GM19328 (cell line): ENCODE results near the gene MRPL14.

Experiments used
- ATAC-seq: cut with Tn5 transposase; IDR thresholded peaks from one replicate; pipeline ENCODE4 v1.9.1; 2021; ENCODE audit warnings: mild to moderate bottlenecking, moderate library complexity; ENCODE audit not compliant: unreplicated experiment

The MRPL14 gene

GRCh38 chr6:44127186-44128019 is at the start of gene MRPL14, which contains the start of gene TMEM63B:
MRPL14 (minus strand) TSS chr6:44127452; CDS start chr6:44116611, 10,841 bp downstream.
TMEM63B (plus strand) TSS chr6:44127554; CDS start chr6:44134585, 7,031 bp downstream.
- ATAC-seq = peak; percentile 70

- ATAC-seq = no peak
Measured at GRCh38 chr6:44176130-44176761, 49.0 kb upstream of the MRPL14 start.

DNA sequence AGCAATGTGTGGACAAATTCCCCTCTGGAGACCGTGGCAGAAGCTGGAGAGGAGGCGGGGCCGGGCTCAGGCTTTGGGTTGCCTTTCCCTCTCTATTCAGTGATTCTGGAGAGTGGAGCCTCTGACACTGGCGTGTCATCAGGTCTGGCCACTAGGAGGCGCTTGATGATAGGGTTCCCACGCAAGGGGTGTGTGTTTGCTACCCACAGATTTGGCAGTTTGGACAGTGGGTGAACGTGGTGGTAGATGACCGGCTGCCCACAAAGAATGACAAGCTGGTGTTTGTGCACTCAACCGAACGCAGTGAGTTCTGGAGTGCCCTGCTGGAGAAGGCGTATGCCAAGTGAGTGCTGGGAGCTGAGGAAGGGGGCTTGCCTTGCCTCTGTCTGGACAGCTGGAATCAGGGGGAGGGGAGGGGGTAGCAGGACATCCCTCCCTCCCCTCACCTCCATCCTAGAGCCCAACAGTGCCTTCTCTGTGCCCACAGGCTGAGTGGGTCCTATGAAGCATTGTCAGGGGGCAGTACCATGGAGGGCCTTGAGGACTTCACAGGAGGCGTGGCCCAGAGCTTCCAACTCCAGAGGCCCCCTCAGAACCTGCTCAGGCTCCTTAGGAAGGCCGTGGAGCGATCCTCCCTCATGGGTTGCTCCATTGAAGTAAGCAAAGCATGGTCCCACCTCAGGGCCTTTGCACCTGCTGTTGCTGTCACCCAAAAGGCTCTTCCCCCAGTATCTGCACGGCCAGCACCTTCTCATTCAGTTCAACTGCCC is 45.7 kb upstream of the MRPL14 start:
- ATAC-seq = no peak

DNA sequence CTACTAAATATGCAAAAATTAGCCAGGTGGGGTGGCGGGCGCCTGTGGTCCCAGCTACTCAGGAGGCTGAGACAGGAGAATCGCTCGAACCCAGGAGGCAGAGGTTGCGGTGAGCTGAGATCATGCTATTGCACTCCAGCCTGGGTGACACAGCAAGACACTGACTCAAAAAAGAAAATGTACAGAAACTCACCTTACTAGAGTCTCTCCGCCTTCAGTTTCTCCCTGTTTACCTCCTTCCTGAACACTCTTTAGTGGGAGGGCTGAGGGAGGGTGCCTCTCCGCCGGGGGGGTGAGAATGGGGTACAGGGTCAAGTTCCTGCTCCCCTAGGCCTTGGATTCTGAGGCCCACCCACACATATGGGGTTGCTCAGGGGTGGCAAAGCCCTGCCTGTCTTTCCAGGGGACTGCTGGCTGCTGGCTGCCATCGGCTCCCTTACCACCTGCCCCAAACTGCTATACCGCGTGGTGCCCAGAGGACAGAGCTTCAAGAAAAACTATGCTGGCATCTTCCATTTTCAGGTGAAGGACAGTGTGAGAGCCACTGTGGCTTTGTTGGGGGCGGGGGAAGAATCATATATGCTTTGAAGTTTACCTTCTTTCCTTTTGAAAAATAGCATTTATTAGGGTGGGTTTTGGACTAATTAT is 44.8 kb upstream of the MRPL14 start:
- no peak for ATAC-seq

- no peak for ATAC-seq
Measured at GRCh38 chr6:44169886-44170570, 42.8 kb upstream of the MRPL14 start.

DNA sequence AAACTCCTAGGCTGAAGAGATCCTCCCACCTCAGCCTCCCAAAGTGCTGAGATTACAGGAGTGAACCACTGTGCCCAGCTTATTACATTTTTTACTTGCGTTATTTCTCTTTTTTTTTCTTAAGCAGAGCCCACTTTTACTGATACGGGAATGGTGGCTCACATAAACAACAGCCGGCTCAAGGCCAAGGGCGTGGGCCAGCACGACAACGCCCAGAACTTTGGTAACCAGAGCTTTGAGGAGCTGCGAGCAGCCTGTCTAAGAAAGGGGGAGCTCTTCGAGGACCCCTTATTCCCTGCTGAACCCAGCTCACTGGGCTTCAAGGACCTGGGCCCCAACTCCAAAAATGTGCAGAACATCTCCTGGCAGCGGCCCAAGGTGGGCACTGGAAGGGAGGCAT is 41.9 kb upstream of the MRPL14 start:
- ATAC-seq = no peak

DNA sequence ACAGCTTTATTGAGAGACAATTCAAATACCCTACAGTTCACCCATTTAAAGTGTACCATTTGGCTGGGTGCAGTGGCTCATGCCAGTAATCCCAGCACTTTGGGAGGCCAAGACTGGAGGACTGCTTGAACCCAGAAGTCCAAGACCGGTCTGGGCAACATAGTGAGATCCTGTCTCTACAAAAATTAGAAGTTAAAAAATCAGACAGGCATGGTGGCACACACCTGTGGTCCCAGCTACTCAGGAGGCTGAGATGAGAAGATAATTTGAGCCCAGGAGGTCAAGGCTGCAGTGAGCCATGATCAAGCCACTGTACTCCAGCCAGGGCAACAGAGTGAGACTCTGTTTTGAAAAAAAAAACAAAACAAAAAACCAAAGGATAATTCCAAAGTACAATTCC is 40.3 kb upstream of the MRPL14 start:
- ATAC-seq = no peak

DNA sequence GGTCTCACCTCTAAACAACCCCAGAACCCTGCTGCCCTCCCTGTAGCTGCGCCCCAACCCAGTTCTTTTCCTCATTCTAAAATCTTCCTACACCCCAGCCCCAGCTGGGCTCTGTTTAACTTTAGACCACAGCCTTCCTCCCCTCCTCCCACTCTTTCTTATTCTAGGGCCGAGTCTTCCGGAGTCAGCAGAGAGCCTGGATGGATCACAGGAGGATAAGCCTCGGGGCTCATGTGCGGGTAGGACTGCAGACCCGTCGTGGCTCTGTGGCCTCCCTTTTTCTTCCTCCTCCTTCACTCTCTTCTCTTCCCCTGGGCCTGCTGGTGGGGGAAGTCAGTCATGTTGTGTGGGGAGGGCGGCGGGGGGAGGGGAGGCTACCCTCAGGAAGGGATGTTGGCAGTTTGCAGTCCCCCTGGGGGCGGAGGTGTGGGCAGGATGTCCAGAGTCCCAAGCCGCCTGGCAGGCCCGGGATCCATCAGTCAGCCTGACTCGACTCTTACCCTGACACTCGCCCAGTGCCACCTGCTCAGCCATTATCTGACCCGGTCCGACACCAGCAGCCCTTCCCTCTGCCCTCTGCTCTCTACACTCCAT is 39.4 kb upstream of the MRPL14 start:
- ATAC-seq = no peak

DNA sequence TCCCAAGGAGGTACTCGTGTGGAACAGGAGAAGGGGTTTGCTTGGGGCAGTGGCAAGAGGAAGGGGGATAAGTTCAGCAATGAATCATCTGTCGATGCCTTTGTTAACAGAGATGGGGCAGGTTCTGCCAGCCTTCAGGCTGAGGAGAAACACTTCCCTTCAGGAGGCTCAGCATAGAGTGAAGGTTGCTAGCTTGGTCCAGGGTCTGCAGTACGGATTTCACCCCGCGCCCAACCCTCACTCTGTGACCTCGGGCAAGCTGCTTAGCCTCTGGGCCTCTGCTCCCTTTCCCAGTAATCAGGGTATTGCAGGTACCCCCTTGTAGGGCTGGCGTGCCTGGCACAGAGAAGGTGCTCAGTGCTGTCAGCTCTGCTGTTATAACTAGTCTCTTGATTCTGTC is 38.9 kb upstream of the MRPL14 start:
- ATAC-seq = no peak

DNA sequence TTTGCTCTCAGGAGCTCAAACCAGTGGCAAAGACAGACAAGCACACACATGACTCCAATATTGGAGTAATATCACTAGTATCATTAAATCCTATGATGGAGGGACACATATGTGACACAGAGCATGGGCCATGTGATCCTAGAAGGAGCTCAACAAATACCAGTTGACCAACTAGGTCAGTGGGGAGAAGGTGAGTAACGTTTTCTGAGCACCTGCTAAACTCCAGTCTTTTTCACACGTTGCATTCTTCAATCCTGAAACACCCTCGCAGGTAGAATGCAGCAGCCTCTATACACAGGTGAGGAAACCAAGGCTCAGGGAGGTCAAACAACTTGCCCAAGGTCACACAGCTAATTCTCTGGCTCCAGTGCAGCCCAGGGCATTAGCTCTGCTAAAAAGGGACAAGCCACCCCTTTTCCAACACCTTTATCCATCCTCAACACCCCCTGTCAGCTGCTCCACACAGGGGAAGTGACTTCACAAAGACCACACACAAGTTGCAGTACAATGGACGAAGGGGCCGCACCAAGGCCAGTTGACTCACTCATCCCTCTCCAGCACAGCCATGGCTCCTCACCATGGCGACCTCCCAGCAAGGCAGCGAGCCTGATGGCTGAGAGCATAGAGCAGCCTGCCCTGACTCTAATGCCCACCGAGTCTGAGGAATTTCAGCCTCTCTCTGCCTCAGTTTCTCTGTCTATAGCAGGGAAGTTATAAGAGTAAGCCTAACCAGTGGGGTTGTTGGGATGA is 35.8 kb upstream of the MRPL14 start:
- no peak for ATAC-seq

DNA sequence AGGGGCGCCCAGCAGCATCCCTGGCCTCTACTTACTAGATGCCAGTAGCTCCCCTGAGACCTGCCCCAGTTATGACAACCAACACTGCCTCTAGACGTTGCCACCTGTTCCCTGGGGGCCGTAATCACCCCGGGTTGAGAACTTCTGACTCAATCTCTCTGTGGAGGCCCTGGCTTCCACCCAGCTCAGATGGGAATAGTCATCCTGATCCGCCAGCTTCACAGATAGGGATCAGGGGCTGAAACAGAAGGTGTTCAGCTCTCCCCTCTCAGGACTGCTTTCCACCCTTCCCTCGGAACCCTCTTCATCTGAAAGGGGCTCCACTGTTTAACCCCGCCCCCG is 34.7 kb upstream of the MRPL14 start:
- no peak for ATAC-seq

DNA sequence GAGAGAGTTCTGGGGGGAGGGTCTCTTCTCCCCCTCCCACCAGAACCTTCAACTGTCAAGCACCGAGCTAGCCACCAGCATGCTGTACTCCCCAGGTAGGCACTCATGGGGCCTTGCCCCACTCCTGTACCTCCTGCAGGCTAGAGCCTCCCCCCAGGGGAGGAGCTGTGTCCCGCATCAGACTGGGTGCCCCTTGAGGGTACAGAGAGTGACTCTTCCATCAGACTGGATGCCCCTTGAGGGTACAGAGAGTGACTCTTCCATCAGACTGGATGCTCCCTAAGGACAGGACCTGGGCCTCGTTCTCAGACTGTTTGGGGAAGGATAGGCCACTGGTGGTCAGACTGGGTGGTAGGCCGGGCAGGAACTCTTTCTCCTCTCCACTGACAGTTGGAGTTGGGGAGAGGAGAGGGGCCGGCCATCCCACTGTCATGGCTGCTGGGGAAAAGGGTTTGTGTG is 31.5 kb upstream of the MRPL14 start, which contains the start of gene CAPN11:
Gene CAPN11 (plus strand): TSS at position 51 of the 459 bp plus-strand sequence. CDS start 29 bp downstream, at position 80.
- ATAC-seq = no peak

DNA sequence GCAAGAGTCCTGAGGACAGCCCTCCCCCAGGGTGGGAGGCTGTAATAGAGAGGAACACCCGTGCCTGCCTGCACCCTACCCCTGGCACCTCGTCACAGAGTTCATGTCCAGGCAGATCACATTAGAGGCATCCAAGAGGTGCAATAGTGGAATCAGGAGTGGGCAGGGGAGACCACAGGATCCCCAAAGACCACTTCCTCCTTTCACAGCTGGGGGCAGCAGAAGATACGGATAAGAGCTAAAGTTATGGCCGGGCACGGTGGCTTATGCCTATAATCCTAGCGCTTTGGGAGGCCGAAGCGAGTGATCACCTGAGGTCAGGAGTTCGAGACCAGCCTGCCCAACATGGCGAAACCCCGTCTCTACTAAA is 29.9 kb upstream of the MRPL14 start:
- ATAC-seq = no peak

DNA sequence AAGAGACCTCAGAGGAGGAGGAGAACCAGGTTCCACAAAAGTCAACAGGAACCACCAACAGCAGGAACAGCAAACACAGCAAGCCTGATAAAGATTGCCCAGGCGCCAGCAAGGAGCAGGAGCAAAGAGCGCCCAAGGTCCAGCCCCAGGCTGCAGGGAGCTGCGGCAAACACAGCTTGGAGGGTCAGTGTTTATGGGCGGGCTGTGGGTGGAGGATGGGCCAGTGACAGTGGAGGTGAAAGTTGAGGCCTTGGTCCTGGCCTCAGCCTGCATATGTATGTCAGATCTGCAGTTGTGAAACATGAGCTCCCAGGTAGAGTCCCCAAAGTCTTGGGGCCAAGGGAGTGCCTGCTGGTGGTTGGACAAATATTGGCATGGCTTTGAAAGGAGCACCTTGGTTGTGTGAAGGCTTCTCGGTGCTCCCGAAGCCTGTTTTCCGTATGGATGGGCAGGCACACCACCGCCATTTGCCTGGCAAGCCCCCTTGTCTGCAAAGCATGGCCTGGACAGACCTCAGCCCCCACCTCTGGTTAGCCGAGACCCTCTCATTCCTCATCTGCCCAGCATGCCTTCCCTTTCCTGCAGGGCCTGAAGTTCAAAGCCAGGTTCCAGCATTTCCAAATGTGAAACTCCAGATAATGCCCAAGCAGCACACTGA is 29.4 kb upstream of the MRPL14 start:
- ATAC-seq = no peak

DNA sequence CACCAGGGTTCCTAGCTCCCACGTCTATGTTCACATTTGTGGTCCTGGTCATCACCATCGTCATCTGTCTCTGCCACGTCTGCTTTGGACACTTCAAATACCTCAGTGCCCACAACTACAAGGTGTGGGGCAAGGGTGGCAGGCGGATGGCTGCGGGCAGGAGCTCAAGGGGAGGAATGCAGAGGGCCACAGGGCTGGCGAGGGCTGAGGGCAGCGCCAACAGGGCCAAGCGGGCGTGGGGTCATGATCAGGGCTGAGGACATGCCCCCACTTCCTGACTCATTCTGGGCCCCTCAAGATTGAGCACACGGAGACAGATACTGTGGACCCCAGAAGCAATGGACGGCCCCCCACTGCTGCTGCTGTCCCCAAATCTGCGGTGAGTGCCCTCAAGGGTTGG is 26.8 kb upstream of the MRPL14 start:
- ATAC-seq = no peak

- no peak for ATAC-seq
Measured at GRCh38 chr6:44152533-44152932, 25.3 kb upstream of the MRPL14 start.

DNA sequence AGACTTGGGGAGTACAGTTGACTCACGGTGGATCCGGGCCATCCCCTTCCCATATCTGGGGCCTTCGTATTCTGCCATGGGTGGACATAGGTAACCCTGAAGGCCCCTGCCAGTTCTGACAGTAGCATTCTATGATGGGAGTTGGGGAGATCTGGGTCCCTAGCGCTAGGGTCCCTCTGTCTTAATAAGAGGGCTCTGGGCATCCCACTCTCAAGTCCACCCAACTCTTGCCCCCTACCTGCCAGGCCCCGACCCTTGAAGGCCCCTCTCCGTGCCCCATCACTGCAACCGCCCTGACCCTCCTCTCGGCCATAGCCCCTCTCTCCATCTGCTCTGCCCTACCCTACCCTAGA is 24.8 kb upstream of the MRPL14 start:
- no peak for ATAC-seq

DNA sequence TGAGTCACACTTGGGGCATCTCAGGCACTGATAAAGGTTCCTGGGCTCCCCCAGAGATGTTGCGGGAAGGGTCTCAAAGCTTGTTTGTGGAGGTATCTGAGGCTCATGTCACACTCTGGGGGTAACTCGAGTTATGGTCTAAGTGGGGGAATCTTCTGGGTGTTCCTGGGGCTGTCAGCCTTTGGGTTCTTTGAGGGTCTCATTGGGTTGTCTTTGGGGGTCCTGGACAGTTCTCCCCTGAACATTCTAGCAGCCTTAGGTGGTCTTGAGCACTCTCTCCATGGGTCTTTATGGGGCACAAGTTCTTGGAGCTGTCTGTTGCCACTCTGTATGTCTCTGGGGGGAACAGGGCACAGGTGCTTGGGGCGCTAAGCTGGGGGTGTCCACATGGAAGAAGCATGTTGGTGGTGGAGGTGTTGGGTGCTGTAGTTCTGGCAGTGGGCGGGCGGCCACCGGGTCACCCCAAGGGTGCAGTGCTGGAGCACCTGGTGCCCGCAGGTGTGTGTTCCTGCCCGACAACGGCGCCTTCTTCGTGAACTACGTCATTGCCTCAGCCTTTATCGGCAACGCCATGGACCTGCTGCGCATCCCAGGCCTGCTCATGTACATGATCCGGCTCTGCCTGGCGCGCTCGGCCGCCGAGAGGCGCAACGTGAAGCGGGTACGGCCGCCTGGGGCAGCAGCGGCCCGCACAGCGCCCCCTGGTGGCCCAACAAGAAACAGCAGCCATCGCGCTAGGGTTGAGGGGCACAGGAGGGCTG is 24.3 kb upstream of the MRPL14 start:
- ATAC-seq = no peak
